Measurements from ENCODE around the gene GON7.

- TF ChIP-seq CTCF (IDR thresholded peaks at IDR 0.05) (no peak), POLR2A (IDR thresholded peaks at IDR 0.05) (no peak)
Measured at GRCh38 chr14:93155667-93156066, 51.2 kb downstream of the GON7 start.
